A172 (cell line): Measurements from ENCODE around the gene S100A7A. TPM values are rescaled to one million over a fixed set of nuclear protein-coding genes. Genes with fewer than 3 reads are reported as not detected.
A peak's percentile ranks its signal among the peaks of the same experiment; 100 is the strongest.
"Not testable (repeated sequence)": the region's sequence is repeated elsewhere in the genome, so short reads cannot be mapped to it uniquely, and the experiment has no call there.

Source experiments
- DNase-seq: peaks from one replicate; pipeline ENCODE4 v3.0.0-alpha.2; 2015; ENCODE audit warnings: low spot score
- total RNA-seq: library from RNA; depleted of rRNA; stranded (reverse); fragments of >200 nt; shearing (Covaris generic); gene quantifications from 2 replicates; pipeline ENCODE4 v1.2.3, GENCODE V29; 2014; rRNA removed

Gene S100A7A
- total RNA-seq, 1 experiment from 2014 or later: not detected

GRCh38 chr1:153459655-153460054, 43.3 kb downstream of the S100A7A start:
- no peak for DNase-seq

- DNase-seq: no peak
These were observed 44.2 kb downstream of the S100A7A start, which contains the start of gene S100A7 for GRCh38 chr1:153460551-153460950. S100A7 (minus strand) TSS chr1:153460651; CDS start chr1:153459013, 1,638 bp downstream.

GRCh38 chr1:153462741-153463140, 46.4 kb downstream of the S100A7A start:
- not testable (repeated sequence) for DNase-seq

- peak; percentile 29 for DNase-seq
These were observed 49.7 kb downstream of the S100A7A start for GRCh38 chr1:153465811-153466636.

GRCh38 chr1:153466908-153467307, 50.6 kb downstream of the S100A7A start:
- DNase-seq: no peak

- DNase-seq: peak; percentile 61
These were observed 54.4 kb downstream of the S100A7A start for GRCh38 chr1:153470707-153471106.

Other genes with a start within 250 kb of the S100A7A start
- not detected in 2 replicates for gene LELP1, start 213.1 kb upstream of the S100A7A start, total RNA-seq
- gene PRR9, start 198.9 kb upstream of the S100A7A start, total RNA-seq: not detected in 2 replicates
- gene LORICRIN, start 156.8 kb upstream of the S100A7A start, total RNA-seq: not detected in 2 replicates
- gene PGLYRP3, start 103.6 kb upstream of the S100A7A start, total RNA-seq: not detected in 2 replicates
- not detected in 2 replicates for gene PGLYRP4, start 67.7 kb upstream of the S100A7A start, total RNA-seq
- gene S100A9, start 58.7 kb upstream of the S100A7A start, total RNA-seq: not detected in 2 replicates
- not detected in 2 replicates for gene S100A12, start 40.9 kb upstream of the S100A7A start, total RNA-seq
- not detected in 2 replicates for gene S100A8, start 25.4 kb upstream of the S100A7A start, total RNA-seq
- gene S100A7, start 44.1 kb downstream of the S100A7A start, total RNA-seq: not detected in 2 replicates
- 1,463 and 1,751 TPM in 2 replicates for gene S100A6, start 119.5 kb downstream of the S100A7A start, total RNA-seq
- gene S100A5, start 124.4 kb downstream of the S100A7A start, total RNA-seq: 1.1 and 6.1 TPM in 2 replicates
- 3,194 and 3,572 TPM in 2 replicates for gene S100A4, start 129.3 kb downstream of the S100A7A start, total RNA-seq
- gene S100A3, start 132.7 kb downstream of the S100A7A start, total RNA-seq: 90.9 and 103 TPM in 2 replicates
- gene S100A2, start 149.3 kb downstream of the S100A7A start, total RNA-seq: 41.3 and 63.0 TPM in 2 replicates
- 726 and 852 TPM in 2 replicates for gene S100A16, start 196.6 kb downstream of the S100A7A start, total RNA-seq
- 0.17 TPM in 1 of 2 replicates, not detected in the other for gene S100A14, start 199.8 kb downstream of the S100A7A start, total RNA-seq
- 116 and 160 TPM in 2 replicates for gene S100A13, start 211.0 kb downstream of the S100A7A start, total RNA-seq
- 0.46 and 2.8 TPM in 2 replicates for gene S100A1, start 211.9 kb downstream of the S100A7A start, total RNA-seq
- 49.0 and 60.8 TPM in 2 replicates for gene CHTOP, start 217.5 kb downstream of the S100A7A start, total RNA-seq
- 150 and 158 TPM in 2 replicates for gene SNAPIN, start 242.2 kb downstream of the S100A7A start, total RNA-seq